ENCODE results near the gene CCT6A.
A peak's percentile ranks its signal among the peaks of the same experiment; 100 is the strongest.
"Not testable (repeated sequence)": the region's sequence is repeated elsewhere in the genome, so short reads cannot be mapped to it uniquely, and the experiment has no call there.

Gene CCT6A

GRCh38 chr7:56053379-56053778, 1.8 kb downstream of the CCT6A start:
- no peak for DNase-seq

- no peak for DNase-seq
These were observed 2.4 kb downstream of the CCT6A start for GRCh38 chr7:56053993-56054392.

GRCh38 chr7:56062382-56062781, 10.8 kb downstream of the CCT6A start:
- DNase-seq = no peak

DNA sequence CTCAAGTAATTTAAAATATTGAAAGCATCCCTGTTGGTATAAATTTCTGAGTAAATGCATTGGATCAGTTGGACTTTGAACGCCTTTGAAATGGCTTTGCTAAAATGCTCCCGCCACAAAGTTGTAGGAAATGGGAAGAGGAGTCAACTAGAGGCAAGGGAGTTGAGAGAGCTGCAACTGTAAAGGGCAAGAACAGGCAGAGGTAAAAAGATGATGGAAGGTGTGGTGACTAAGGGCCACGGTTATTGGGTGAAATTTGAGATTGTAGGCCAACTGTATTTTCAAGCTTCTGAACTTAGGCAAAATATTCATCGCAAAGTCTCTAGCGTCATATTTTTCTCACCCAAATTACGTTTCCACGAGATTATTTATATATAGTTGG, 11.9 kb downstream of the CCT6A start:
- no peak for DNase-seq

DNA sequence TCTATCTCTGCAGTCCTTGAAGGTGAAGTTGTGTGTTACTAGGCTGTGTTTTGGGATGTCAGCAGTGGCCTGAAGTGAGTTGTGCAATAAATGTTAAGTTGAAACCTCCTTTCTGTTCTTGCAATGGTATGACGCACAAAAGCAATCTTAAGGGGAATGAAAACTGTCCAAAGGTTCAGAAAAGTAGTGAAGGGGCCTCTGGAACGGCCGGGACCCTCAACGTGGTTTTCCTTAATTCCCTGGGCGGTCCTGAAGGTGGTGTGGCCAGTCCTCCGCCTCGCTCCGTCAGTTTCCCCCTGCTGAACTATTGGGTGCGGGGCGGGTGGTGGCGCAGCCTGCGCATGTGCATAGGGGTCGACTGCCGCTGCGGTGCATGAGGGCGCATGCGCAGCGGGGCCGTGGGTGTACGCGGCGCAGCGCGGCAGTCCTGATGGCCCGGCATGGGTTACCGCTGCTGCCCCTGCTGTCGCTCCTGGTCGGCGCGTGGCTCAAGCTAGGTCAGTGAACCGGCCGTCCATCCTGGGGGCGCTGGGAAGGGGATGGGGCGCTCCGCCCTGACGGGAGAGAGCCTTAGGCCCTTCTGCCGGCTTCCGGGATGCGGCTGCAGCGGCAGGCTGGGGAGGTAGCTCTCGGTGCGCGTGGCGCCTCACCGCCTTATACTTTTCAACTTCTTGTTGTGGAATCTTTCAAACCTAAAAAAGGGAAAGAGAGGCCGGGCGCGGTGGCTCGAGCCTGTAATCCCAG, 12.5 kb downstream of the CCT6A start, which contains the start of gene SUMF2:
SUMF2 (plus strand) TSS at position 405 of the 744 bp plus-strand sequence; CDS start at position 431, 26 bp downstream.
- peak; percentile 79 for DNase-seq

DNA sequence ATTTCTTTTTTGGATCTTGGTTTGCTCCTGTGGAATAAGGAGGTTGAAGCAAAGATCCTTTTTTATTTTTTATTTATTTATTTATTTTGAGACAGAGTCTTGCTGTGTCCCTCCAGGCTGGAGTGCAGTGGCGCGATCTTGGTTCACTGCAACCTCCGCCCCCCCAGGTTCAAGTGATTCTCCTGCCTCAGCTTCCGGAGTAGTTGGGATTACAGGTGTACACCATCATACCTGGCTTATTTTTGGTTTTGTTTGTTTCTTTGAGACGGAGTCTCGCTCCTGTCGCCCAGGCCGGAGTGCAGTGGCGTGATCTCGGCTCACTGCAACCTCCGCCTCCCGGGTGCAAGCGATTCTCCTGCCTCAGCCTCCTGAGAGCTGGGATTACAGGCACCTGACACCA, 14.8 kb downstream of the CCT6A start:
- not testable (repeated sequence) for DNase-seq

GRCh38 chr7:56074371-56074791, 22.8 kb downstream of the CCT6A start:
- peak; percentile 39 for DNase-seq

DNA sequence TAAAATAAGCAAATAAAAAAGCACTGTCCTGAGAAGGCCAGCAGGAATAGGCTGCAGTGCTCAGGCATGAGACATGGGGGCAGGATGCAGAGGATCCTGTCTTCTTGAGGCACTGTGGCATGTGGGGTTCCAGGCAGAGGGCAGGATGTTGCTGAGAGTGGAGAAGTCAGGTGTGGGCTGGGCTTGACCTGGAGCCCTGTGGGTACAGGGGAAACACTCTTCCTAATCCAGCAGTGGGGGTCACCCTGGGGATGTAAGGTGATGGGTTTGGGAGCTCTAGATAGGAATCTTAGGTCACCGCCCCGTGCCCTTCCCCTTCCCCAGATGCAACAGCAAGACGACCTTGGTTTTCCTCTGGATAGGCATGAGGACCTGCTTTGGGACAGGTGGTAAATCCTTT, 26.1 kb downstream of the CCT6A start:
- no peak for DNase-seq

GRCh38 chr7:56078196-56078595, 26.6 kb downstream of the CCT6A start:
- no peak for DNase-seq

DNA sequence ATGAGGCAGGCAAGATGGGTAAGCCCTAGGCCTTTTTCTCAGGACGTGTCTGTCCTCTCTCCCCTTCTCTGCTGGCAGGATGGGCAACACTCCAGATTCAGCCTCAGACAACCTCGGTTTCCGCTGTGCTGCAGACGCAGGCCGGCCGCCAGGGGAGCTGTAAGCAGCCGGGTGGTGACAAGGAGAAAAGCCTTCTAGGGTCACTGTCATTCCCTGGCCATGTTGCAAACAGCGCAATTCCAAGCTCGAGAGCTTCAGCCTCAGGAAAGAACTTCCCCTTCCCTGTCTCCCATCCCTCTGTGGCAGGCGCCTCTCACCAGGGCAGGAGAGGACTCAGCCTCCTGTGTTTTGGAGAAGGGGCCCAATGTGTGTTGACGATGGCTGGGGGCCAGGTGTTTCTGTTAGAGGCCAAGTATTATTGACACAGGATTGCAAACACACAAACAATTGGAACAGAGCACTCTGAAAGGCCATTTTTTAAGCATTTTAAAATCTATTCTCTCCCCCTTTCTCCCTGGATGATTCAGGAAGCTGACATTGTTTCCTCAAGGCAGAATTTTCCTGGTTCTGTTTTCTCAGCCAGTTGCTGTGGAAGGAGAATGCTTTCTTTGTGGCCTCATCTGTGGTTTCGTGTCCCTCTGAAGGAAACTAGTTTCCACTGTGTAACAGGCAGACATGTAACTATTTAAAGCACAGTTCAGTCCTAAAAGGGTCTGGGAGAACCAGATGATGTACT, 28.1 kb downstream of the CCT6A start:
- no peak for DNase-seq

DNA sequence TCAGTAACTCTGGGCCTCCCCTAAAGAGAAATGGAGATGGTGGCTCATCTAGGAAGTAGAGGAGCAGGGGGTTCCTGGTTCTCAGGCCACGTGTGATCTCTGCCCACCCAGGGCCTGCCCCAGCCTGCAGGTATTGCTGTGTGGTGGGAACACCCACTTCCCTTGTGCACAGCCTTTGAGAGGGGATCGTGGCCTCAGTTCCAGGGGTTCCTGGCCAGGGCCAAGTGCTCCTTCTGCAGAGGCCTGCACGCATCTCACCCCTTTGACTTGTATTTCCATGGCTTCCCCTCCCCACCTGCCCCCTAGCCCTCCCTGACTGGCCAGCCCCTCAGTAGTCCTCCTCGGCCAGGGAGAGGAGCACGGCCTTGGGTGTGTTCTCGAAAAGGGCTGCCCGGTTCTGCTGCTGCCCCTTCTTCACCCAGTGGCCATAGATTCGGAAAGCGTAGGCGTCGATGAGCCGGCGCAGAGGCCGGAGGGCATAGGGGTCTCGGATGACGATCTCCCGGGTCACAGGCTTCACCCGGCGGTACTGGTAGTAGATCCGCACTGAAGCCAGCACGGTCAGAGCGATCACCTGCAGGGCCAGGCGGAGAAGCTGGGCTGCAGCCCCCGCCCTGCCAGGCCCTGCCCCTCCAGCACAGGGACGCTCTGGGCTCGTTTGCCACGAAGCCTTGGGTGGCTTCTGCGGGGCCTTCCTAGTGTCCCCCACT, 29.3 kb downstream of the CCT6A start:
- not testable (repeated sequence) for DNase-seq

- DNase-seq = no peak
These were observed 30.2 kb downstream of the CCT6A start for GRCh38 chr7:56081626-56082340.

- DNase-seq = no peak
These were observed 31.7 kb downstream of the CCT6A start for GRCh38 chr7:56083150-56083785.

DNA sequence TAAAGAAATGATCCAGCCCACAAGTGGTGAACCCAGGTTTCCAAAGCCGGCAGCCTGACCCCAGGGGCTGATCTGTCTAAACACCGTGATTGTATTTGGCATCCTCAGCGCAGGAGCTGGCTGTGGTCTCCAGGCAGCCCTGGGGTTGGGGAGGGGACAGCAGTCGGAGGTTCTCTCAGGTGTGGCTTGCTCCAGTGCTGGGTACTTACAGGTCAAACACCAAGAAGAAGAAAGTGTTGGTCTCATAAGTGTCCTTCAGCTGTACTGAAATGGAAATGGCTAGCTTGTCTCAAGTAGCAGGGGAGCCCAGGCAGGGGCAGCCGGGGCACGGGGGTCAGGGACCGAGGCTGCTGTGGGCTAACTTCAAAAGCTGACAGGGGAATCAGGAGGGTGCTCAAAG, 35.2 kb downstream of the CCT6A start:
- DNase-seq = no peak

DNA sequence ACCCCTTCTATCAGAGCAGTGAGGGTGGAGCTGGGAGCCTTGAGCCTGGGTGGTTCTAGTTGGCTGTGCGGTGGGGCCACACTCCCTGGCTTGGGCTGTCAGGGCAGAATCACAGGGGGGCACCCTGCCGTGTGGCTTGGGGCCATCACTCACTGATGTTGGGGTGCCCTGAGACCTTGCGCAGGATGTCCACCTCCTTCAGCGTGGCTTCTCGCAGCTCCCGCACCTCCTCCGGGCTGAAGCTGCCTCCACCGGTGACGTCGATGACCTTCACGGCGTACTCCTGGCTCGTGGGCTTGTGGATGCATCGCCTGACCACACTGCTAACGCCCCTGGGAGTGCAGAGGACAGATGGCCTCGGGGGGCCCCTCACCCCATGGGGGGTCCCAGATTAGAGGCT, 35.9 kb downstream of the CCT6A start:
- no peak for DNase-seq

DNA sequence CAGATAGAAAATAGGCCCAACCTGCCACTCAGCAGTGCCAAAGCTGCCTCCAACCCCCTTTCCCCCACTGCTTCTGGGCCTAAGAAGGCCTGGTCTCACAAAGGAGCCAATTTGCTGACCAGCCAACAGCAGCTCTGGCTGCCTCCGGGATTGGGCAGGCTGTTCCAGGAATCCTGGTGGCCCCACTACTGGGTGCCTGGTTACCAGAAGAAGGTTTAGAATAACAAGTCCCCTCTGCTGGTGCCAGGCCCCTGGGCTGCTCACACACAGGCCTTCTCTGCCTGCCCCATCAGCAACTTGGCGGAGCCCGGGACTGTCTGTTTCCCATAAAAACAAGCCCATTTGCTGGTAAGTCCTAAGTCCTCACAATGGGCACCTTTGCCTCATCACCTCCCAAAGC, 40.0 kb downstream of the CCT6A start:
- DNase-seq = no peak

GRCh38 chr7:56092388-56092787, 40.8 kb downstream of the CCT6A start:
- not testable (repeated sequence) for DNase-seq

DNA sequence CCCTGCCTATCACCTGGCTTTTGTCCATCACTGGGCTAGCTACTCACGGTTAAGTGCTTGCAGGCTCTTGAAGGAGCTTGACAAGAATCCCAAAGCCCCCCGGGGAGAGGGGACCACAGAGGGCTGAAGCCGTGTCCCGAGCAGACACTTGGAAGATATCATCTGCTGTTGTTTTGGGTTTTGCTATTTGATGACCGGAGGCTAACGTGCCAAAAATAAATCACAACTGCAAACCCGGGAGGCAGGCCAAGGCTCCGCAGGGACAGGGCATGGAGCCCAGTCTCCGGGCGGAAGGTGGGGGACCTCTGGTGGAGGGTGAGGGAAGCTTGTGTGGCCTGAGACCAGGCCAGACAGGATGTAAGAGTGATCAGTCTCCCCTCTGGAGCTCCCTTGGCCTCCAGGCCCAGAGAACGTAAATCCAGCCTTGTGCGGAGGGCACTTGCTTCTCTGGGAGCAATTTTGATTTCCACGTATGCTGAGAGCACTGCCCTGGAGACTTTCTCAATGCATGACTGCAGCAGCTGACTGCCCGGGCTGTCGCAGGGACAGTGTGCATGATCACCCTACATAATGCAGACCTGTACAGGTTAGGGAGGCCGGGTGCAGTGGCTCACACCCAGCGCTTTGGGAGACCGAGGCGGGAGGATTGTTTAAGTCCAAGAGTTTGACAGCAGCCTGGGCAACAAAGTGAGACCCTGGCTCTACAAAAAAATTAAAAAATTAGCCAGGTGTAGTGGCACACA, 41.4 kb downstream of the CCT6A start, which contains the start of gene PHKG1:
PHKG1 (minus strand) TSS at position 164 of the 743 bp plus-strand sequence. CDS start 4,011 bp downstream, outside the sequence.
- peak; percentile 29 for DNase-seq

DNA sequence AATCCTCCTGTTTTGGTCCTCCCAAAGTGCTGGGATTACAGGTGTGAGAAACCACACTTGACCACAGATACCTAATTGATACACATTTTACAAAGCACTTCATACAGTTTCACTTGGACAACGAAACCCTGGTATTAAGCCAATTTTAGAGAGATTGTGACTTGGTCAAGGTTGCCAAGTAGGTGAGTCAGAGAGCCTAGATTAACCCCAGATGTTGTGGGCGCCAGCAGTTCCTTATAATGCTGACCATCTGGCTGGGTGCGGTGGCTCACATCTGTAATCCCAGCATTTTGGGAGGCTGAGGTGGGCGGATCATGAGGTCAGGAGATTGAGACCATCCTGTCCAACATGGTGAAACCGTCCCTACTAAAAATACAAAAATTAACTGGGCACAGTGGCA, 46.1 kb downstream of the CCT6A start:
- DNase-seq = no peak

DNA sequence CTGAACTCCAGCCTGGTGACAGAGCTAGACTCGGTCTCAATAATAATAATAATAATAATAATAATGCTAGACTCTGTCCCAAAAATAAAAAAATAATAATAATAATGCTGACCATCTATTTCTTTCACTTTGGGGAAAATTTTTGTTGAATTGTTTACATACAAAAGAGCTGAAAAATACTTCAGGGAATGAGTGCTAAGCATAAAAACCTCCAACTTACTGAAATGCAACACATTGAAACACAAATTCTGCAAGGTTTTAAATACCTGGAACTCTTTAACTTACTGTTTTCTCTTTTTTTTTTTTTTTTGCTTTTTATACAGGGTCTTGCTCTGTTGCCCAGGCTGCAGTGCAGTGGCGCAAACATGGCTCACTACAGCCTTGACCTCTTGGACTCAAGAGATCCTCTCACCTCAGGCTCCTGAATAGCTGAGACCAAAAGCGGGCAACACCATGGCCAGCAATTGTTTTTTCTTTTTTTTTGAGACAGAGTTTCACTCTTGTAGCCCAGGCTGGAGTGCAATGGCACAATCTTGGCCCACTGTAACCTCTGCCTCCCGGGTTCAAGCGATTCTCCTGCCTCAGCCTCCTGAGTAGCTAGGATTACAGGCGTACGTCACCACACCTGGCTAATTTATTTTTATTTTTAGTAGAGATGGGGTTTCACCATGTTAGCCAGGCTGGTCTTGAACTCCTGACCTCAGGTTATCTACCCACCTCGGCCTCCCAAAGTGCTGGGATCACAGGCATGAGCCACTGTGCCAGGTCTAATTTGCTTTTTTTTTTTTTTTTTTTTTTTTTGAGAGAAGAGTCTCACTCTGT, 46.8 kb downstream of the CCT6A start:
- DNase-seq = not testable (repeated sequence)

DNA sequence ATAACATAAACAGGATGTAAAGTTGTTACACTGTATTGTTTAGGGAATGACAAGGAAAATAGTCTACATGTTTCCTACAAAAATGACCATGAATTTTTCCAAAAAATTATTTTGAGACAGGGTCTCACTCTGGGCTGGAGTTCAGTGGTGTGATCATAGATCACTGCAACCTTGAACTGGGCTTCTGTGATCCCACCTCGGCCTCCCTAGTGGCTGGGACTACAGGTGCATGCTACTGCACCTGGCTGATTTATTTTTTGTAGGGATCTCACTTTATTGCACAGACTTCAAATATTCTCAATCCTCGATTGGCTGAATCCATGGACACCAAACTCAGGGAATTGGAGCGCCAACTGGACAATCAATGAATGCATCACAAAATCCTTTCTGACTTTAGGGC, 48.1 kb downstream of the CCT6A start:
- no peak for DNase-seq
